NK-92 treated with Interleukin-12 subunit alpha and Interleukin-12 subunit beta, amount 100 ng/mL, for 24 hours (cell line): Measurements from ENCODE around the gene KRT7.
"Not testable (repeated sequence)": the region's sequence is repeated elsewhere in the genome, so short reads cannot be mapped to it uniquely, and the experiment has no call there.

Experiments used
- DNase-seq: peaks from one replicate; lab custom pipeline; 2025; lab: John Stamatoyannopoulos, UW

Gene KRT7

GRCh38 chr12:52229836-52230343 is 3.2 kb upstream of the KRT7 start:
- no peak for DNase-seq

GRCh38 chr12:52230364-52231281 is 2.4 kb upstream of the KRT7 start:
- DNase-seq, result no peak

GRCh38 chr12:52231305-52232202 is 1.5 kb upstream of the KRT7 start:
- no peak for DNase-seq

- no peak for DNase-seq
Observed at GRCh38 chr12:52232203-52232673, 805 bp upstream of the KRT7 start.

GRCh38 chr12:52233462-52234207 is 592 bp downstream of the KRT7 start:
- no peak for DNase-seq

GRCh38 chr12:52234223-52234810 is 1.3 kb downstream of the KRT7 start:
- DNase-seq, result no peak

- no peak for DNase-seq
Observed at GRCh38 chr12:52235001-52235764, 2.1 kb downstream of the KRT7 start.

- no peak for DNase-seq
Observed at GRCh38 chr12:52235822-52236361, 2.8 kb downstream of the KRT7 start.

- DNase-seq, result no peak
Observed at GRCh38 chr12:52236386-52237050, 3.5 kb downstream of the KRT7 start.

GRCh38 chr12:52238207-52238840 is 5.3 kb downstream of the KRT7 start:
- DNase-seq, result no peak

- DNase-seq, result no peak
Observed at GRCh38 chr12:52238916-52239646, 6.0 kb downstream of the KRT7 start.

- DNase-seq, result no peak
Observed at GRCh38 chr12:52239767-52240166, 6.7 kb downstream of the KRT7 start.

- not testable (repeated sequence) for DNase-seq
Observed at GRCh38 chr12:52240247-52240646, 7.2 kb downstream of the KRT7 start.

- DNase-seq, result no peak
Observed at GRCh38 chr12:52241205-52241842, 8.3 kb downstream of the KRT7 start.

- DNase-seq, result no peak
Observed at GRCh38 chr12:52242442-52243258, 9.6 kb downstream of the KRT7 start.

GRCh38 chr12:52243259-52243855 is 10.3 kb downstream of the KRT7 start:
- no peak for DNase-seq
